Neuronal stem cell (in vitro differentiated cells): Measurements from ENCODE around the gene MORN5.

Source experiments
- DNase-seq: peaks from one replicate; pipeline ENCODE4 v3.0.0-alpha.2; 2013; ENCODE audit warnings: low spot score
- H2AFZ ChIP-seq: one replicate; pipeline ENCODE4 v1.6.1; 2013; ENCODE audit warnings: mild to moderate bottlenecking, low read length, inconsistent platforms
- H2AK5ac ChIP-seq: 2 replicates; pipeline ENCODE4 v1.6.1; 2013; ENCODE audit warnings: low read depth, mild to moderate bottlenecking, inconsistent platforms, low read length, moderate library complexity, mixed read lengths
- H2BK120ac ChIP-seq: 2 replicates; pipeline ENCODE4 v1.6.1; 2013; ENCODE audit warnings: low read depth, mild to moderate bottlenecking, inconsistent platforms, low read length, moderate library complexity, mixed read lengths
- H2BK12ac ChIP-seq: one replicate; pipeline ENCODE4 v1.6.1; 2013; ENCODE audit warnings: low read length, inconsistent platforms
- H2BK15ac ChIP-seq: 2 replicates; pipeline ENCODE4 v1.6.1; 2013; ENCODE audit warnings: mild to moderate bottlenecking, low read length, inconsistent platforms, mixed read lengths
- H2BK5ac ChIP-seq: one replicate; pipeline ENCODE4 v1.6.1; 2013; ENCODE audit warnings: inconsistent platforms, mild to moderate bottlenecking, low read length, moderate library complexity
- H3K14ac ChIP-seq: one replicate; pipeline ENCODE4 v1.6.1; 2013; ENCODE audit warnings: low read length, inconsistent platforms
- H3K18ac ChIP-seq: 2 replicates; pipeline ENCODE4 v1.6.1; 2013; ENCODE audit warnings: low read length, inconsistent platforms
- H3K23ac ChIP-seq: 2 replicates; pipeline ENCODE4 v1.6.1; 2013; ENCODE audit warnings: low read depth, mild to moderate bottlenecking, mixed read lengths, low read length, inconsistent platforms; ENCODE audit not compliant: poor library complexity
- H3K27ac ChIP-seq: replicated peaks from 3 replicates; pipeline ENCODE4 v1.5.1; 2013; ENCODE audit warnings: low read length, inconsistent platforms
- H3K27me3 ChIP-seq, 3 experiments: 2 replicates each; pipeline ENCODE4 v1.6.1; 2013; ENCODE audit warnings: low read length in 3 of 3, mild to moderate bottlenecking in 2 of 3, inconsistent platforms in 1 of 3, low read depth in 1 of 3, mixed read lengths in 1 of 3, moderate library complexity in 1 of 3; ENCODE audit not compliant: control insufficient read depth in 3 of 3, insufficient read depth in 3 of 3
- H3K36me3 ChIP-seq, 2 donors: replicated peaks in 1 of 2; 2 replicates each; pipeline ENCODE4 v1.6.1; 2013; ENCODE audit warnings: low read length in 2 of 2; ENCODE audit not compliant: control insufficient read depth in 2 of 2, insufficient read depth in 2 of 2
- H3K4ac ChIP-seq: 2 replicates; pipeline ENCODE4 v1.6.1; 2013; ENCODE audit warnings: inconsistent platforms, mild to moderate bottlenecking, low read length, moderate library complexity
- H3K4me1 ChIP-seq, 2 donors: 1 replicate in 1 of 2; 2 replicates in 1 of 2; pipeline ENCODE4 v1.6.1; 2013; ENCODE audit warnings: low read length in 2 of 2, low read depth in 1 of 2; ENCODE audit not compliant: control insufficient read depth in 2 of 2, insufficient read depth in 1 of 2
- H3K4me2 ChIP-seq: one replicate; pipeline ENCODE4 v1.6.1; 2013; ENCODE audit warnings: mild to moderate bottlenecking, low read length, inconsistent platforms; ENCODE audit not compliant: insufficient read depth, poor library complexity, severe bottlenecking
- H3K4me3 ChIP-seq, 2 donors: 2 replicates each; pipeline ENCODE4 v1.5.1; 2013; ENCODE audit warnings: low read length in 2 of 2, mild to moderate bottlenecking in 2 of 2, inconsistent platforms in 1 of 2, moderate library complexity in 1 of 2
- H3K79me1 ChIP-seq: one replicate; pipeline ENCODE4 v1.6.1; 2013; ENCODE audit warnings: low read depth, mild to moderate bottlenecking, inconsistent platforms, low read length, moderate library complexity
- H3K9ac ChIP-seq: one replicate; pipeline ENCODE4 v1.6.1; 2013; ENCODE audit warnings: mild to moderate bottlenecking, low read depth, low read length, inconsistent platforms; ENCODE audit not compliant: poor library complexity
- H3K9me3 ChIP-seq, 2 donors: replicated peaks in 1 of 2; 2 replicates each; pipeline versions ENCODE3 to v1.6.1; 2013; ENCODE audit warnings: low read length in 2 of 2, mild to moderate bottlenecking in 2 of 2, inconsistent platforms in 1 of 2, low read depth in 1 of 2, mixed read lengths in 1 of 2, moderate library complexity in 1 of 2; ENCODE audit not compliant: control insufficient read depth in 2 of 2, insufficient read depth in 1 of 2
- H4K8ac ChIP-seq: one replicate; pipeline ENCODE4 v1.6.1; 2013; ENCODE audit warnings: low read depth, mild to moderate bottlenecking, inconsistent platforms, low read length, moderate library complexity
- H4K91ac ChIP-seq: one replicate; pipeline ENCODE4 v1.6.1; 2013; ENCODE audit warnings: low read length, low read depth, mild to moderate bottlenecking, inconsistent platforms; ENCODE audit not compliant: poor library complexity
- WGBS, 2 donors: extraction: QIAGEN DNeasy Blood & Tissue Kit; methylation state at CpG; one replicate each; pipeline ENCODE4 v1.1.7; 2013; ENCODE audit warnings: missing lambda C conversion rate in 2 of 2, mixed read lengths in 1 of 2; ENCODE audit not compliant: insufficient read length in 2 of 2, insufficient replicate concordance in 1 of 2; ENCODE audit errors: extremely low coverage in 2 of 2; 5-methylcytosine and 5-hydroxymethylcytosine counted together

MORN5 gene

GRCh38 chr9:122112238-122112637 is 47.5 kb upstream of the MORN5 start:
- no peak overlapping the region for H3K4ac ChIP-seq
- no peak overlapping the region for H4K91ac ChIP-seq
- H2BK12ac ChIP-seq, result peak overlapping the region; percentile 64
- H3K27me3 ChIP-seq, result no peaks in the 10 kb centered on the region
- DNase-seq, result no peak
- peak overlapping the region; percentile 71 for H2BK15ac ChIP-seq
- no peak overlapping the region for H3K14ac ChIP-seq
- peak overlapping the region; percentile 67 for H2AK5ac ChIP-seq
- no peak overlapping the region for H3K27ac ChIP-seq
- H3K79me1 ChIP-seq, result no peaks in the 10 kb centered on the region
- H3K4me3 ChIP-seq, result no peak overlapping the region
- H3K4me1 ChIP-seq, result peaks cover 25 to 29% of the 10 kb centered on the region in 2 donors
- peak overlapping the region; percentile 55 for H3K18ac ChIP-seq
- H2AFZ ChIP-seq, result no peak overlapping the region
- H3K4me2 ChIP-seq, result no peak overlapping the region
- H3K9ac ChIP-seq, result no peak overlapping the region
- no peaks in the 10 kb centered on the region for H3K9me3 ChIP-seq
- H4K8ac ChIP-seq, result no peak overlapping the region
- no peak overlapping the region for H2BK5ac ChIP-seq
- peak overlapping the region; percentile 63 for H2BK120ac ChIP-seq
- H3K36me3 ChIP-seq, result no peaks in the 10 kb centered on the region
- no CpG with 5 or more reads among the region's 6 CpGs for WGBS, 2 donors
- H3K23ac ChIP-seq, result peak overlapping the region; percentile 6

DNA sequence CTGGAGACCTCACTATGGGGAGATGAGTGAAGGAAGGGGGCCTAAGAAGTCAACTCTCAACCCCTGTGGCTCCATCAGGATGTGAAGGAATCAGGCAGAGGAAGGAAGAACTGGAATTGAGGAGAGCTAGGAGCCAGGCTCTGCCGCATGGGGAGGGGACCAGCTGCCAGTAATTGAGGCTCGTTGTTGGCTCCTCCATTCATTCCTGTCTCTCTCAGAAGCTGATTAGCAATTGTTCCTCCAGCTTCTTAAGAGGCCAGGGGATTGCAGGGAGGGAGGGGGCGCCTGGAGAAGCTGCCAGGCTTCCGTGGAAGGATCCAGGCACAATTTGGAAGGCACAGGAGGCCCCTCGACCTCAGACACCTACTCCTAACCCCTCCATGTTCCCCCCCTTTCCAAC is 46.1 kb upstream of the MORN5 start:
- no peak overlapping the region for H2BK12ac ChIP-seq
- H3K4me3 ChIP-seq, result no peak overlapping the region
- no peak overlapping the region for H4K91ac ChIP-seq
- no peak for DNase-seq
- no peaks in the 10 kb centered on the region for H3K9me3 ChIP-seq
- no peak overlapping the region for H2AK5ac ChIP-seq
- H2BK120ac ChIP-seq, result no peak overlapping the region
- peak overlapping the region; percentile 18 for H3K4me2 ChIP-seq
- H3K18ac ChIP-seq, result no peak overlapping the region
- peaks cover 16 to 25% of the 10 kb centered on the region in 2 donors for H3K4me1 ChIP-seq
- H2AFZ ChIP-seq, result peak overlapping the region; percentile 3
- no peak overlapping the region for H3K9ac ChIP-seq
- peak overlapping the region; percentile 39 for H3K14ac ChIP-seq
- no peak overlapping the region for H3K23ac ChIP-seq
- no peak overlapping the region for H3K4ac ChIP-seq
- H3K36me3 ChIP-seq, result no peaks in the 10 kb centered on the region
- H2BK15ac ChIP-seq, result no peak overlapping the region
- H4K8ac ChIP-seq, result no peak overlapping the region
- H3K27ac ChIP-seq, result peak overlapping the region; percentile 59
- no peaks in the 10 kb centered on the region for H3K79me1 ChIP-seq
- no peaks in the 10 kb centered on the region for H3K27me3 ChIP-seq
- WGBS, 2 donors, result no CpG with 5 or more reads among the region's 5 CpGs
- H2BK5ac ChIP-seq, result no peak overlapping the region

DNA sequence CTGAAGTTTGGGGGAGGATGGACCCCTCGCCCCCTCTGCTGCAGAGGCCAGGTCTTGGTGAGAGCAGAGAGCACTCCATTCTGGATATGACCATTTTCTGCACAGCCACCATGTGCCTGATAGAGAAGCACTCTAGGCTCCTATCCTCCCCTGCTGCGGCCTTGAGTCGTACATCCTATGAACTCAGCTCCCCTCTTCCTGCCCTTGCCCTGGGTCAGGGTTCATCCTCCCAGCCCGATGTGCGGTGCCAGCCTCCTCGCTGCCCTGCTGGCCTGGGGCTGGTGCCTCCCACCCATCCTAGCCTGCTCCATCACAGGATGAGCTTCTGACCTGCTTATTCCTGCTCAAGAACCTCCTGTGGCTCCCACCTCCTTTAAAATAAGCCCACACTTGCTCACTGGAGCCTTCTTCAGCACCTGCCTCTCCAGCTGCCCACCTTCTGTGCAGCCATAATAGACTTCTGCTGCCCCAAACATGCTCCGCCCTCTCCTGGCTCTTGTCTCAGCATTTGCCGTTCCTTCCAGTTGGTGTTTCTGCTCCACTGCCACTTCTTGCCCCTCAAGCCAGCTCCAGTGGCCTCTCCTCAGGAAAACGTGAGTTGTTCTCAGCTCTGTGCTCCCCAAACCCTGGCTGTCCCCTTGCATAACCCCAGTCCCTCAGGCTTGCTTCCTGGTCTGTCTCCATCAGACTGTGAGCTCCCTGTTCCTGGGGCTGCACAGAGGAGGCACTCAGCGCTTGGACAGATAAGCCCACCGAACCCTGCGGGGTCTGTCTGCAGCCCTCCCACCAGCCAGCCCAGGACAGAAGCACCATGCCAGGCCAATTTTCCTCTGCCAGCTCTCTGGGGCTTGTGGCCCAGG is 44.3 kb upstream of the MORN5 start:
- Histone ChIP-seq H3K4me1 (peaks cover 16 to 25% of the 10 kb centered on the region in 2 donors), H3K36me3 (no peaks in the 10 kb centered on the region), H3K4me3 (no peak overlapping the region), H4K91ac (peak overlapping the region; percentile 34), H2BK15ac (peak overlapping the region; percentile 97), H2BK12ac (peak overlapping the region; percentile 97), H3K14ac (no peak overlapping the region), H2BK120ac (peak overlapping the region; percentile 53), H2AFZ (peak overlapping the region; percentile 43), H2BK5ac (peak overlapping the region; percentile 49), H3K4me2 (no peak overlapping the region), H3K9me3 (no peaks in the 10 kb centered on the region), H2AK5ac (peak overlapping the region; percentile 79), H3K18ac (peak overlapping the region; percentile 90), H3K27me3 (peaks cover 0 to 3% (median 0%) of the 10 kb centered on the region in 3 experiments), H3K27ac (peak overlapping the region; percentile 34), H3K79me1 (no peaks in the 10 kb centered on the region), H3K4ac (no peak overlapping the region), H3K9ac (no peak overlapping the region), H3K23ac (peak overlapping the region; percentile 8), H4K8ac (no peak overlapping the region)
- no CpG with 5 or more reads among the region's 12 CpGs for WGBS, 2 donors
- DNase-seq, result no peak

- H4K8ac ChIP-seq, result no peak overlapping the region
- no peaks in the 10 kb centered on the region for H3K36me3 ChIP-seq
- H3K27ac ChIP-seq, result peak overlapping the region; percentile 34
- no peak overlapping the region for H3K23ac ChIP-seq
- H2BK120ac ChIP-seq, result no peak overlapping the region
- H4K91ac ChIP-seq, result peak overlapping the region; percentile 34
- WGBS, 2 donors, result no CpG with 5 or more reads among the region's 4 CpGs
- no peaks in the 10 kb centered on the region for H3K79me1 ChIP-seq
- DNase-seq, result no peak
- H3K18ac ChIP-seq, result peak overlapping the region; percentile 90
- peaks cover 16 to 25% of the 10 kb centered on the region in 2 donors for H3K4me1 ChIP-seq
- no peak overlapping the region for H2AK5ac ChIP-seq
- no peaks in the 10 kb centered on the region for H3K9me3 ChIP-seq
- H3K27me3 ChIP-seq, result peaks cover 0 to 6% (median 0%) of the 10 kb centered on the region in 3 experiments
- H3K4me2 ChIP-seq, result no peak overlapping the region
- H3K4ac ChIP-seq, result no peak overlapping the region
- H3K14ac ChIP-seq, result no peak overlapping the region
- peak overlapping the region; percentile 88 for H2BK12ac ChIP-seq
- H2AFZ ChIP-seq, result peak overlapping the region; percentile 37
- no peak overlapping the region for H3K4me3 ChIP-seq
- H2BK15ac ChIP-seq, result peak overlapping the region; percentile 83
- peak overlapping the region; percentile 49 for H2BK5ac ChIP-seq
- no peak overlapping the region for H3K9ac ChIP-seq
These were observed 43.7 kb upstream of the MORN5 start for GRCh38 chr9:122116040-122116439.
